Hepatocyte (in vitro differentiated cells): ENCODE data around the gene LMOD1. TPM values are rescaled to one million over a fixed set of nuclear protein-coding genes. Genes with fewer than 3 reads are reported as not detected.
"Not testable (repeated sequence)": the region's sequence is repeated elsewhere in the genome, so short reads cannot be mapped to it uniquely, and the experiment has no call there.

Source experiments
- DNase-seq: peaks from one replicate; pipeline ENCODE4 v3.0.0-alpha.2; 2016; ENCODE audit warnings: low spot score
- H2AFZ ChIP-seq: fragments of 200-600 bp; sonication (generic); 2 replicates; pipeline ENCODE4 v1.6.0; 2016; ENCODE audit warnings: antibody characterized with exemption, mild to moderate bottlenecking
- H3K27ac ChIP-seq: fragments of 200-600 bp; sonication (generic); 2 replicates; pipeline ENCODE4 v1.5.1; 2016; ENCODE audit warnings: mild to moderate bottlenecking
- H3K27me3 ChIP-seq: fragments of 200-600 bp; sonication (generic); 2 replicates; pipeline ENCODE4 v1.6.1; 2016
- H3K36me3 ChIP-seq: fragments of 200-600 bp; sonication (generic); replicated peaks from 2 replicates; pipeline ENCODE4 v1.5.1; 2016; ENCODE audit warnings: low read depth; ENCODE audit not compliant: insufficient read depth
- H3K4me1 ChIP-seq: fragments of 200-600 bp; sonication (generic); 2 replicates; pipeline ENCODE4 v1.5.1; 2016; ENCODE audit warnings: mild to moderate bottlenecking, moderate library complexity; ENCODE audit not compliant: insufficient read depth
- H3K4me2 ChIP-seq: fragments of 200-600 bp; sonication (generic); 2 replicates; pipeline ENCODE4 v1.6.0; 2016
- H3K4me3 ChIP-seq: fragments of 200-600 bp; sonication (generic); 2 replicates; pipeline ENCODE4 v1.5.1; 2016; ENCODE audit warnings: mild to moderate bottlenecking
- H3K79me2 ChIP-seq: fragments of 200-600 bp; sonication (generic); 2 replicates; pipeline ENCODE4 v1.6.0; 2017; ENCODE audit warnings: mild to moderate bottlenecking
- H3K9me2 ChIP-seq: fragments of 200-600 bp; sonication (generic); replicated peaks from 2 replicates; pipeline ENCODE4 v1.6.0; 2017; ENCODE audit warnings: mild to moderate bottlenecking; ENCODE audit not compliant: insufficient read depth
- H3K9me3 ChIP-seq: fragments of 200-600 bp; sonication (generic); 2 replicates; pipeline ENCODE4 v1.5.1; 2016; ENCODE audit warnings: low read depth, mild to moderate bottlenecking
- H4K20me1 ChIP-seq: fragments of 200-600 bp; sonication (generic); 2 replicates; pipeline ENCODE4 v1.6.0; 2016; ENCODE audit warnings: mild to moderate bottlenecking; ENCODE audit not compliant: insufficient read depth, poor library complexity, severe bottlenecking
- EZH2 ChIP-seq: fragments of 200-600 bp; sonication (generic); IDR thresholded peaks from 2 replicates; pipeline ENCODE4 v1.6.1; 2016; ENCODE audit warnings: antibody characterized with exemption, mild to moderate bottlenecking, borderline replicate concordance
- EZH2phosphoT487 ChIP-seq: fragments of 200-600 bp; sonication (generic); IDR thresholded peaks from one replicate; pipeline ENCODE4 v1.6.1; 2018; ENCODE audit warnings: antibody characterized with exemption, mild to moderate bottlenecking, low read depth, moderate library complexity; ENCODE audit not compliant: unreplicated experiment, severe bottlenecking
- WGBS: methylation state at CpG from one replicate; pipeline ENCODE4 v1.1.6; 2016; ENCODE audit warnings: low lambda C conversion rate; ENCODE audit errors: missing lambda C conversion rate; 5-methylcytosine and 5-hydroxymethylcytosine counted together
- polyA plus RNA-seq: library from polyadenylated mRNA; unstranded; fragments of >200 nt; fragmentation: Nextera tagmentation; extraction: Ambion mirVana; gene quantifications from 2 replicates; pipeline ENCODE4 v1.2.1, GENCODE V29; 2016
- total RNA-seq: library from RNA; depleted of rRNA; stranded (reverse); fragments of >200 nt; gene quantifications from 2 replicates; pipeline ENCODE4 v1.2.3, GENCODE V29; 2014
- TF ChIP-seq, protein P1 (sequence below): fragments of 200-600 bp; sonication (generic); IDR thresholded peaks from 2 replicates; pipeline ENCODE4 v1.5.1; 2016; ENCODE audit warnings: antibody characterized with exemption, mild to moderate bottlenecking; ENCODE audit not compliant: poor library complexity

The LMOD1 gene
- total and polyA plus RNA-seq, 2 experiments from 2014 or later, result 6.4 to 8.7 TPM

DNA sequence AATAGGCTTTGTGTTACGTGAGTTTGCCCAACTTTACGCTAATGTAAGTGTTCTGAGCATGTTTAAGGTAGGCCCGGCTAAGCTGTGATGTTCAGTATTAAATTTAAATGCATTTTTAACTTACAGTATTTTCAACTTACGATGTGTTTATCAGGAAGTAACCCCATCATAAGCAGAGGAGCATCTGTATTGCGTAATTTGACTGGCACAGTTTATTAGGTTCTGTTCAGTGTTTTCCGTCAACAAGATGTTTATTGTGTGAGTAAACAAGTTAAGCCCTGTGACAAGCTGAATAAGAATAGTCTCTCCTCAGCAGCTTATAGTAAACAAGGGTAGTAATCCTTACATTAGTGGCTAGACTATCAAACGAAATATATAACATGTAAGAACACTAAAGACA is 84.9 kb downstream of the LMOD1 start:
- no peaks in the 10 kb centered on the region for H3K4me1 ChIP-seq
- no peaks in the 10 kb centered on the region for H3K27me3 ChIP-seq
- H3K9me2 ChIP-seq, result no peaks in the 10 kb centered on the region
- no peaks in the 10 kb centered on the region for H4K20me1 ChIP-seq
- H3K4me3 ChIP-seq, result no peak overlapping the region
- no peak for TF ChIP-seq EZH2
- TF ChIP-seq, protein P1, sequence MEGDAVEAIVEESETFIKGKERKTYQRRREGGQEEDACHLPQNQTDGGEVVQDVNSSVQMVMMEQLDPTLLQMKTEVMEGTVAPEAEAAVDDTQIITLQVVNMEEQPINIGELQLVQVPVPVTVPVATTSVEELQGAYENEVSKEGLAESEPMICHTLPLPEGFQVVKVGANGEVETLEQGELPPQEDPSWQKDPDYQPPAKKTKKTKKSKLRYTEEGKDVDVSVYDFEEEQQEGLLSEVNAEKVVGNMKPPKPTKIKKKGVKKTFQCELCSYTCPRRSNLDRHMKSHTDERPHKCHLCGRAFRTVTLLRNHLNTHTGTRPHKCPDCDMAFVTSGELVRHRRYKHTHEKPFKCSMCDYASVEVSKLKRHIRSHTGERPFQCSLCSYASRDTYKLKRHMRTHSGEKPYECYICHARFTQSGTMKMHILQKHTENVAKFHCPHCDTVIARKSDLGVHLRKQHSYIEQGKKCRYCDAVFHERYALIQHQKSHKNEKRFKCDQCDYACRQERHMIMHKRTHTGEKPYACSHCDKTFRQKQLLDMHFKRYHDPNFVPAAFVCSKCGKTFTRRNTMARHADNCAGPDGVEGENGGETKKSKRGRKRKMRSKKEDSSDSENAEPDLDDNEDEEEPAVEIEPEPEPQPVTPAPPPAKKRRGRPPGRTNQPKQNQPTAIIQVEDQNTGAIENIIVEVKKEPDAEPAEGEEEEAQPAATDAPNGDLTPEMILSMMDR, result no peak
- no peak for TF ChIP-seq EZH2phosphoT487
- H2AFZ ChIP-seq, result no peak overlapping the region
- no peak for DNase-seq
- no peaks in the 10 kb centered on the region for H3K79me2 ChIP-seq
- no peaks in the 10 kb centered on the region for H3K9me3 ChIP-seq
- no peak overlapping the region for H3K27ac ChIP-seq
- no peak overlapping the region for H3K4me2 ChIP-seq
- WGBS, result 85% methylated on average over 7 of the region's 7 CpGs
- H3K36me3 ChIP-seq, result no peaks in the 10 kb centered on the region

DNA sequence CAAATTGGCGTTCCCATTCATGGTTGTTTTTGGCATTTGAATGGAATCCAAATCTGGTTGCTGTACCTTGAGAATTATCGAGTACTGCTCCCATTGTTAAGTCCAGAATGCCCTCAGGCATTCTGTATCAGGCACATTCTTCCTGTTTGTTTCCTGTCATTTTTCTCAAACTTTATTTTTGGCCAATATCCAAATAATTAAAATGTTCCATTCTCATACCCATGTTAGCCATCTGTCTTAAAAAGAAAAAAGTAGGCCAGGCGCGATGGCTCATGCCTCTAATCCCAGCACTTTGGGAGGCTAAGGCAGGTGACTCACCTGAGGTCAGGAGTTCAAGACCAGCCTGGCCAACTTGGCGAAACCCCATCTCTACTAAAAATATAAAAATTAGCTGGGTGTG is 86.9 kb downstream of the LMOD1 start:
- H3K27ac ChIP-seq, result no peak overlapping the region
- H3K27me3 ChIP-seq, result no peaks in the 10 kb centered on the region
- H3K4me3 ChIP-seq, result no peak overlapping the region
- H3K9me3 ChIP-seq, result no peaks in the 10 kb centered on the region
- no peak overlapping the region for H3K4me2 ChIP-seq
- no peak for DNase-seq
- H3K4me1 ChIP-seq, result no peaks in the 10 kb centered on the region
- H3K36me3 ChIP-seq, result no peaks in the 10 kb centered on the region
- TF ChIP-seq, protein P1, result no peak
- TF ChIP-seq EZH2phosphoT487 (no peak), EZH2 (no peak)
- H3K9me2 ChIP-seq, result no peaks in the 10 kb centered on the region
- H3K79me2 ChIP-seq, result no peaks in the 10 kb centered on the region
- H4K20me1 ChIP-seq, result no peaks in the 10 kb centered on the region
- H2AFZ ChIP-seq, result no peak overlapping the region
- WGBS, result 93% methylated on average over 5 of the region's 5 CpGs

DNA sequence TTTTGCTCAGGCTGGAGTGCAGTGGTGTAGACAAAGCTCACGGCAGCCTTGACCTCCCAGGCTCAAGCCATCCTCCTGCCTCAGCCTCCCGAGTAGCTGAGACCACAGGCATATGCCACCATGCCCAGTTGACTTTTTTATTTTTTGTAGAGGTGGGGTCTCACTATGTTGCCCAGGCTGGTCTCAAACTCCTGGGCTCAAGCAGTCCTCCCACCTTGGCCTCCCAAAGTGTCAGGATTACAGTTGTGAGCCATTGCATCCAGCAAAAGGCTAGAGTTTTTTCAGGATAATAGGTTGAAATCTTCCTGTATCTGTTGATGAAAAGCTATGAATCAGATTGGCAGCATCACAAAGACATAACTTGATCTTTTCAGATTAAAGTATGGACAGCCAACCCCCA is 89.6 kb downstream of the LMOD1 start:
- not testable (repeated sequence) for DNase-seq, H2AFZ ChIP-seq, H3K9me3 ChIP-seq, H3K27me3 ChIP-seq, H4K20me1 ChIP-seq, H3K36me3 ChIP-seq, H3K4me2 ChIP-seq, H3K27ac ChIP-seq, H3K4me1 ChIP-seq, H3K9me2 ChIP-seq, H3K4me3 ChIP-seq, H3K79me2 ChIP-seq
- 100% methylated on average over 2 of the region's 2 CpGs for WGBS

DNA sequence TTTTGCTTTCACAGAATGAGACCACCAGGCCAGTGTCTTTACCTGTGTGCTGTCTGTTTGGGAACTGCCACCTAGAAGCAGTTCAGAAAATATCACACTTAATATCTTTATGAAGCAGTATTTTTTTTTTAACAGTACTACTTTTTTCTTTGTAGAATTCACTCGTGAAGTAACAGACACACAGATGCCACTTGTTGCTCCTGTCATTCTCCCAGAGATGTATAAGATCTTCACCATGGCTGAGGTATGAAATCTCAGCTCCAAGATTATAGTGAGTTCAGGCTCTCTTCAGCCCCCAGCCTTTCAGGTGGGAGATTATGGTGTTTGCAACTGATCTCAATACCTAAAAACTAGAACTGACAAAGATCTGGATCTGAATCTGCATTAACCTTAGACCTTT is 94.4 kb downstream of the LMOD1 start:
- H3K79me2 ChIP-seq, result peaks cover 9% of the 10 kb centered on the region
- no peaks in the 10 kb centered on the region for H3K27me3 ChIP-seq
- no peaks in the 10 kb centered on the region for H3K9me3 ChIP-seq
- H3K4me3 ChIP-seq, result no peak overlapping the region
- no peaks in the 10 kb centered on the region for H3K36me3 ChIP-seq
- no peak for DNase-seq
- whole genome bisulfite sequencing, result 90% methylated on average over 1 of the region's 1 CpG
- H3K4me2 ChIP-seq, result no peak overlapping the region
- no peaks in the 10 kb centered on the region for H3K9me2 ChIP-seq
- H3K4me1 ChIP-seq, result no peaks in the 10 kb centered on the region
- peaks cover 3% of the 10 kb centered on the region for H4K20me1 ChIP-seq
- no peak overlapping the region for H2AFZ ChIP-seq
- TF ChIP-seq EZH2 (no peak), EZH2phosphoT487 (no peak)
- TF ChIP-seq, protein P1, result no peak
- no peak overlapping the region for H3K27ac ChIP-seq
